H1 (cell line): ENCODE results near the gene MYLK4.

Experiments used
- EP300 ChIP-seq, 2 experiments: IDR thresholded peaks; 1 replicate in 1 of 2; 2 replicates in 1 of 2; pipeline ENCODE4 v1.6.1; 2011 to 2012; ENCODE audit warnings: low read depth in 2 of 2, low read length in 2 of 2, mild to moderate bottlenecking in 2 of 2, borderline replicate concordance in 1 of 2, inconsistent platforms in 1 of 2, moderate library complexity in 1 of 2
- JUND ChIP-seq: IDR thresholded peaks from 2 replicates; pipeline ENCODE4 v1.6.1; 2011; ENCODE audit warnings: mild to moderate bottlenecking, improper control_type of control experiment, low read length
- NRF1 ChIP-seq: IDR thresholded peaks from 2 replicates; pipeline ENCODE4 v1.6.1; 2011; ENCODE audit warnings: mild to moderate bottlenecking, low read depth, low read length, improper control_type of control experiment
- POLR2AphosphoS5 ChIP-seq: IDR thresholded peaks from 2 replicates; pipeline ENCODE4 v1.6.1; 2011; ENCODE audit warnings: low read depth, low read length
- SUZ12 ChIP-seq: fragments of 200-600 bp; sonication (generic); IDR thresholded peaks from 2 replicates; pipeline ENCODE4 v1.6.1; 2012; ENCODE audit warnings: mild to moderate bottlenecking, inconsistent platforms, low read length, moderate library complexity, mixed read lengths
- USF2 ChIP-seq: IDR thresholded peaks from 2 replicates; pipeline ENCODE4 v1.6.1; 2011; ENCODE audit warnings: low read length, improper control_type of control experiment
- TF ChIP-seq, protein P1 (sequence below), 3 experiments: IDR thresholded peaks; 1 replicate in 2 of 3; 2 replicates in 1 of 3; pipeline versions ENCODE4 v1.5.1 to v1.6.1; 2011; ENCODE audit warnings: low read length in 3 of 3, mild to moderate bottlenecking in 3 of 3, inconsistent platforms in 2 of 3, low read depth in 1 of 3, moderate library complexity in 1 of 3; ENCODE audit not compliant: insufficient read depth in 1 of 3; ENCODE audit errors: control extremely low read depth in 1 of 3

DNA sequence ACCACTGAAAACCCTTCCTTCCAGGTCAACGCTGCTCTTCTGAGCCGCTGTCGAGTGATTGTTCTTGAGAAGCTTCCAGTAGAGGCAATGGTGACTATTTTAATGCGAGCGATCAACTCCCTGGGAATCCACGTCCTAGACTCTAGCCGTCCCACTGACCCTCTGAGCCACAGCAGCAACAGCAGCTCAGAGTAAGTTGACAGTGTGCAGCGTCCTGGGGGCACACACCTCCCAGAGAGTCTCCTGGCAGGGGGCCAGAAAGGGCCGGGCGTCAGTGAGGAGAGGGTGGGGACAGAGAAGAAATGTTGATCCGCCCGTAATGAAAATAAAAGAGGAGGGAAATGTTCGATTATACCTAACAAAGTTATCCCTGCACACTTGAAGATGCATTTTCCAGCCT lies 19.4 kb upstream of the MYLK4 start:
- TF ChIP-seq USF2, result no peak
- TF ChIP-seq, protein P1, sequence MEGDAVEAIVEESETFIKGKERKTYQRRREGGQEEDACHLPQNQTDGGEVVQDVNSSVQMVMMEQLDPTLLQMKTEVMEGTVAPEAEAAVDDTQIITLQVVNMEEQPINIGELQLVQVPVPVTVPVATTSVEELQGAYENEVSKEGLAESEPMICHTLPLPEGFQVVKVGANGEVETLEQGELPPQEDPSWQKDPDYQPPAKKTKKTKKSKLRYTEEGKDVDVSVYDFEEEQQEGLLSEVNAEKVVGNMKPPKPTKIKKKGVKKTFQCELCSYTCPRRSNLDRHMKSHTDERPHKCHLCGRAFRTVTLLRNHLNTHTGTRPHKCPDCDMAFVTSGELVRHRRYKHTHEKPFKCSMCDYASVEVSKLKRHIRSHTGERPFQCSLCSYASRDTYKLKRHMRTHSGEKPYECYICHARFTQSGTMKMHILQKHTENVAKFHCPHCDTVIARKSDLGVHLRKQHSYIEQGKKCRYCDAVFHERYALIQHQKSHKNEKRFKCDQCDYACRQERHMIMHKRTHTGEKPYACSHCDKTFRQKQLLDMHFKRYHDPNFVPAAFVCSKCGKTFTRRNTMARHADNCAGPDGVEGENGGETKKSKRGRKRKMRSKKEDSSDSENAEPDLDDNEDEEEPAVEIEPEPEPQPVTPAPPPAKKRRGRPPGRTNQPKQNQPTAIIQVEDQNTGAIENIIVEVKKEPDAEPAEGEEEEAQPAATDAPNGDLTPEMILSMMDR (IDR thresholded peaks at IDR 0.05; ENCODE audit: control extremely low read depth in 1 of 3, insufficient read depth in 1 of 3, low read depth in 1 of 3, low read length in 3 of 3), result no peak
- no peak for TF ChIP-seq NRF1
- TF ChIP-seq EP300 (IDR thresholded peaks at IDR 0.05; ENCODE audit: borderline replicate concordance in 1 of 2, low read depth in 2 of 2, low read length in 2 of 2), result no peak
- TF ChIP-seq SUZ12, result no peak
- no peak for TF ChIP-seq POLR2AphosphoS5
- TF ChIP-seq JUND, result no peak
